HG03139 (cell line): ENCODE data around the gene SAMM50.

ENCODE experiments used
- ATAC-seq: cut with Tn5 transposase; IDR thresholded peaks from one replicate; pipeline ENCODE4 v1.9.1; 2021; ENCODE audit not compliant: unreplicated experiment

Gene SAMM50

GRCh38 chr22:43945632-43946383 lies 9.4 kb upstream of the SAMM50 start:
- no peak for ATAC-seq

- ATAC-seq: no peak
These were observed 8.9 kb upstream of the SAMM50 start for GRCh38 chr22:43946384-43946667.

GRCh38 chr22:43948836-43949406 lies 6.3 kb upstream of the SAMM50 start:
- no peak for ATAC-seq

GRCh38 chr22:43951391-43951790 lies 3.9 kb upstream of the SAMM50 start:
- no peak for ATAC-seq

DNA sequence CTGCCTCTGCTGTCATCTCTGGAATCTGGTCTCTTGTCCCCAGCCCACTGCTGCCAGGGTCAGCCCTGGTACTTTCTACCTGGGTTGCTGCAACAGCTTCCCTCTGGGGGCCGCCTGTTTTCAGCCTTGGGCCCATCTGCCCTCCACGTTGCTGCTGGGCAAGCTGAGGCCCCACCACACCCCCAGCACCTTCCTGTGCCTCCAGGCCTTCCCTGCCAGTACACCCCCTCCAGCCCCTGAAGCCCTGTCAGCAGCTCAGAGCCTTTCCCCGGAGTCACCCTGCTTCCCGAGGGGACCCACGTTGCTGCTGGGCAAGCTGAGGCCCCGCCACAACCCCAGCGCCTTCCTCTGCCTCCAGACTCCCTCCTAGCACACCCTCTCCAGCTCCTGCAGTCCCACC lies 3.3 kb upstream of the SAMM50 start:
- no peak for ATAC-seq

DNA sequence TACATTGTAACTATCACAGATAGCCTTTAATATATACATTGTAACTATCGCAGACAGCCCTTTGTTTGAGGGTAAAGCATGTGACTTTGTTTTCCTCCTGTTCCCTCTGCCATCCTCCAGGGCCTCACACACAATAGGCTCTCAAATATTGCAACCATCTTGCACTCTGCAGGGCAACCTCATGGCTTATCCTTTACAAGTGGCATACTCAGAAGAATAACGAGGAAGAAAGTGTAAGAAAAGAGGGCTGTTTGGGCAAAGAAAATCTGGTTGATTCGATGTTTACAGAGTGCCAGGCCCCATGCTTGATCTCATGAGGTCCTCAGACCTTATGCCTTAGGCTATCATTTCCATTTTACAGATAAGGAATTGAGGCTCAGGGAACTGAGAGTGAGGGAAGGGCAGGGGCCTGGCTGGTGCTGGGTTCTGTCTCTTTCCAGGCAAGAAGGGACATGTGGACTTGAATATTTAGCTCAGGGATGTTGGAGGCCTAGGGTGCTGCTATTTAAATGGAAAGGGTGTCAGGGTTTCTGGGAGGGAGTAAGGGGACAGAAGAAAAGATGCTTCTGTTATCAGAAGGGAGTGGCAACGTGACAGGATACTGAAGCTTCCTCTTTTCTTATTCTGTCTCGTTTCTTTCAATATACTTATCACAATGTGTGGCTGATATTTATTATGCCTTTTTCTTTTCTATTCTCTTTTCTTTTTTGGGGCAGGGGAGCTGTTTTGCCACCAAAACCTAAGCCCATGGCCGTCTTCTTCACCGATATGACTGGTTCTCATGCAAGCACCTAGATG lies 1.1 kb upstream of the SAMM50 start:
- no peak for ATAC-seq

- no peak for ATAC-seq
These were observed 891 bp downstream of the SAMM50 start for GRCh38 chr22:43955883-43956782.

- no peak for ATAC-seq
These were observed 1.7 kb downstream of the SAMM50 start for GRCh38 chr22:43956805-43957463.

- no peak for ATAC-seq
These were observed 2.6 kb downstream of the SAMM50 start for GRCh38 chr22:43957871-43958270.

GRCh38 chr22:43964314-43964857 lies 9.1 kb downstream of the SAMM50 start:
- ATAC-seq: no peak

GRCh38 chr22:43967069-43967468 lies 11.8 kb downstream of the SAMM50 start:
- no peak for ATAC-seq

DNA sequence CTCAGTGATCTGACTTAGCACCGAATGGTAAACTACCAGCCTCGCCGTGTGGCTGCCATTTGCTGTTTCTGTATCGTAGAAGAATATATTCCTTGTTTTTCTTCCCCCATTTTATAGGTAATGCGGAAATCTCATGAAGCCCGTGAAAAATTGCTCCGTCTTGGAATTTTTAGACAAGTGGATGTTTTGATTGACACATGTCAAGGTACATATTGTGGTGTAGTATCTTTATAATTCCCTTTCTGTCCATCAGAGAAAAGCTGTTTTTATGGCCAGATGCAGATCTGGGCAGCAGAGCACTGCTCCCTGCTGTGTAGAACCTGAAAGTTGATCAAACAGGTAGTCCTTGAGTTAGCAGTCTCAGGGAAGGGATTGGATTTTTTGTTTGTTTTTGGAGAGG lies 13.4 kb downstream of the SAMM50 start:
- ATAC-seq: no peak

DNA sequence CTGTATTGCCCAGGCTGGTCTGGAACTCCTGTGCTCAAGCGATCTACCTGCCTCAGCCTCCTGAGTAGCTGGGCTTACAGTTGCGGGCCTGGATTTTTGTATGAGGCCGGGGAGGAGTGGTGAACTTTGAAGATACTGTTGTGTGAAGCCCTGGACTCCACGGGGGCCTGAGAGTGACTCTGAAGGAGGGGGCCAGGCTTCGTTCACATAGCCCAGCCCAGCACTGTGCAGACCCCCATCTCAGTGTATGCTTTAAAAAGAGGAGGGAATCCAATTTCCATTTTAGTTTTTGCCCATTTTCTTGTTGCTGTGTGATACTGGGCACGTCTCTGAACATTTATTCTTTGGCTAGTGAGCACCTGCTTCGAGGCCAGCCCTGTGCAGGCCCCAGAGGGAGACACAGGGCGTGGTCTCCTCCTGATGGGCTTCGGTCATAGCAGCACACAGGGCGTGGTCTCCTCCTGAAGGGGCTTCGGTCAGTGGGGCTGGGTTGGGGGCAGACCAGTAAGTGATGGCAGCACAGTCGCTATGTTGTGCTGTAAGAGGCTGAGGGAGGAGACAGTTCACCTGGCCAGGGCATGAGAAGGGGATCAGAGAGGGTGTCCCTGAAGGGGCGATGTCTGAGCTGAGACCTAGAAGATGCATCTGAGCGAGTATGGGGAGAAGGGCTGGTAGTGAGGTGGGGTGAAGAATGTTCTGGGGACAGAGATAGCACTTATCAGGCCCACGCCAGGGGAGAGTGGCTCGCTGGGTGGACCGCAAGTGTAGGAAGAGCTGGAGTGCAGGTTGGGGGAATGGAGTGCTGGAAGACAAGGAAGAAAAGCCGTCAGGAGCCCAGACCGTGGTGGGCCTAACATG lies 14.0 kb downstream of the SAMM50 start:
- ATAC-seq: no peak

DNA sequence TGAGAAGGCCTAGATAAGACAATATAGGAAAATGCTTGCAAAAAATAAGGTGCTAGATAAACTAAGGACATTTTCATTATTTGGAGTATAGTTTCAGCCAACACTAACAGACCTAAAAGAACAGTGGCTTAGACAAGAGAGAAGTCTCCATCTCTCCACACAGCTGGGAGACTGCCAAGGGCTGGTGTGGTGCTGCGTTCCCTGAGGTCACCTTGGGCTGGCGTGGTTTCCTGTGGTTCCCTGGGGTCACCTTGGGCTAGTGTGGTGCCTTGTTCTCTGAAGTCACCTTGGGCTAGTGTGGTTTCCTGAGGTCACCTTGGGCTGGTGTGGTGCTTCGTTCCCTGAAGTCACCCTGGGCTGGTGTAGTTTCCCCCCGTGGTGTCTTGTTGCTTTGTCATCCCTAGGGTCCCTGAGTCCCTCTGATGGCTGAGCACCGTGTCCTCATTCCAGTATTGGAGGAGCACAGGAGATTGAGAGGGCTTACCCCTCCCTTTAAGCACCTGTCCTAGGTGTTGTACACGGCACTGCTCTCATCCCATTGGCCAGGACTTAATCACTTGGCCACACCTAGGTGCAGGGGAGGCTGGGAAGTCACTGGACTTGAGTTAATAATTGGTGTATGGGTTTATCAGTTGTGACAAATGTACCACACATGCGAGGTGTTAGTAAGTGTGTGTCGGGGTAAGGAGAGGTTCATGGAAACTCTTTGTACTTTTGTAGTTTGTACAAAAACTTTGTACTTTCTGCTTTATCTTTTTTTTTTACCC lies 14.9 kb downstream of the SAMM50 start:
- no peak for ATAC-seq

- ATAC-seq: no peak
These were observed 15.9 kb downstream of the SAMM50 start for GRCh38 chr22:43971112-43971511.

- ATAC-seq: no peak
These were observed 17.8 kb downstream of the SAMM50 start for GRCh38 chr22:43972931-43973462.

DNA sequence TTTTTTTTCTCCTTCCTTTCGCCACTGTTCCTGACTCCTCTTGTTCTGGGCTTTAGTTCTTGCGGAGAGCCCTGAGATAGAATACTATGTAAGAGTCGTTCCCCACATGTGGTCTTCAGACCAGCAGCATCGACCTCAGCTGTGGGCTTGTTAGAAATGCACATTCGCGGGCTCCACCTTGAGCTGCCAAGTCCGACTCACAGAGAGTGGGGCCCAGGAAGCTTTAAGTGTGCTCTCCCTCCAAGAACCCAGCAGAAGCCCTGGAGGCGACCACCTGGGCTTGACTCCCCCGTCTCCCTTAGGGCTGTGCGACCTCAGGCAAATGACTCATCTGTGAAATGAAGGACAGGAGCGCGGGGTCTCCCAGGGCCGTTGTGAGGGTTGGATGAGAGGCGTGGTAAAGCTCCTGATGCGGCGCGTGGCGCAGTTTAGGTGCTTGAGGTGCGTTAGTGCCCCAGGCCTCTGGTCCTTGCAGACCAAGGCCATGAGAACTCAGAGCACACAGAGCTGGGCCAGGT lies 18.8 kb downstream of the SAMM50 start:
- no peak for ATAC-seq

DNA sequence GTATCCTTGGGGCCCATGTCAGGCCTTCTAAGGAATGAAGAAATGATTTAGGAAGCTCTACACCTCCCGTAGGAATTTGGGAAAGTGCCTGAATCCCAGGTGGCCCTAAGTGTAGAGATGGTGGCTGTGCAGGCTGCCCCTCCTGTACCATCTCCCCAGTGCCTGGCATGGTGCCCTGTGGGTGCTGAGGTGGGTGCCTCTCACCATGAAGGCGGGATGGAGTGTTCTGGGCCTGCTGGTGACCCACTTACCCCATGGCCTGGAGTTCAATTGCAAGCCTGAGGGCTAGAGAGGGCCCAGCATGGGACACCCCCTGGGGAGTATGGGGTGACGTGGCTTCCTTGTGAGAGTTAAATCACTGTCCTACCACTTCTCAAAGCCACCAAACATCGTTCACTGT lies 19.8 kb downstream of the SAMM50 start:
- ATAC-seq: no peak
